Subcutaneous adipose tissue (tissue), 4 donors: ENCODE measurements around the gene AUTS2. TPM values are rescaled to one million over a fixed set of nuclear protein-coding genes. Genes with fewer than 3 reads are reported as not detected.

Experiments
- CTCF ChIP-seq: fragments of 450-650 bp; IDR thresholded peaks from one replicate; pipeline ENCODE4 v1.5.1; 2016; ENCODE audit warnings: low read depth, mild to moderate bottlenecking, control low read depth, antibody characterized with exemption, moderate library complexity
- total RNA-seq, 4 donors: library from RNA; depleted of rRNA; stranded (reverse); fragments of >200 nt; gene quantifications; one replicate each; pipeline ENCODE4 v1.1.0, GENCODE V29; 2016

Gene AUTS2
- total RNA-seq, 4 donors from 2014 or later, result 22.4 to 46.9 (median 27.4) TPM

- no peak for TF ChIP-seq CTCF
Observed at GRCh38 chr7:70533614-70534013, 935.3 kb downstream of the AUTS2 start.

- TF ChIP-seq CTCF, result no peak
Observed at GRCh38 chr7:70539205-70539604, 940.9 kb downstream of the AUTS2 start.

DNA sequence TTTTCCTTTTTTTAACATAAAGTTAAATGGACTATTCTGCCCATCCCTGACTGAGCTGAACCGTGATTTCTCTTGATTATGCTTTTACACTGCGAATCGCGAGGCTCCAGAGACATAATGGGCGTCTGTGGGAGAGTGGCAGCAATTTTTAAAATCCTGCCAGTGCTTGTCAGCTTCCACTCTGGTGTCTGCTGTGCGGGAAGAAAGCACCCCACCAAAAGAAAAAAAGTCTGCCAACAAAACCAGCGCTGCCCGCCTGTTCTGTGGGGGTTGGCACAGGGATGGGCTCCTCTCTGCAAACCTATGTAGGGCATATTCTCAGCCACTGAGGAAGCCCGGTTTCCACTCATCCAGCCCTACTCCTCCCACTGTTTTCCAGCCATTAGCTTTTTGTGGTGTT lies 941.3 kb downstream of the AUTS2 start:
- no peak for TF ChIP-seq CTCF

GRCh38 chr7:70540641-70541040 lies 942.4 kb downstream of the AUTS2 start:
- TF ChIP-seq CTCF, result no peak

DNA sequence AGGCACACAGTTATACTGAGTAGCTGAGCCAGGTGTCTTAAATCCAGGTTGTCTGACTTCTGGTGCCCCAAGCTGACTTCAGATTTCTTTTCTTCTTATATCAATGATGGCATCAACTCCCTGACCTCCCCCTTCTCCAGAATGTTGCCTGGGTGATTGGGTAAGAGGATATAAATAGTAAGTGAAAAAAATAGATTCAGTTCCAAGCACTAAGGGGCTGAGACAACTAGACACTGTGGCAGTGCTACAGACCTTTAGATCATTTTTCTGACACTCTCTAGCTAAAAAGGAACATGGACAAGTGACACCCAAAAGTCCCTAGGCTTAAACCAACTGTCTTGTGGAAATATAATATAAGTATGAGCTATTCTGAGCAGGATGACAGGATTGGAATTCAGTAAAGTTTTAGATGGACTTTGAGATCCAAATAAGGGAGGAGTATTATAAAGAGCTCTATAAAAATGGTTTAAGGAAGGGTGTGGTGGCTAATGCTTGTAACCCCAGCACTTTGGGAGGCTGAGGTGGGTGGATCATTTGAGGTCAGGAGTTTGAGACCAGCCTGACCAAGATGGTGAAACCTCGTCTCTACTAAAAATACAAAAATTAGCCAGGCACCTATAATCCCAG lies 944.6 kb downstream of the AUTS2 start:
- TF ChIP-seq CTCF, result no peak

GRCh38 chr7:70544016-70544415 lies 945.7 kb downstream of the AUTS2 start:
- TF ChIP-seq CTCF, result no peak

GRCh38 chr7:70545214-70545613 lies 946.9 kb downstream of the AUTS2 start:
- no peak for TF ChIP-seq CTCF
